ENCODE measurements around the gene CALCOCO2.

DNA sequence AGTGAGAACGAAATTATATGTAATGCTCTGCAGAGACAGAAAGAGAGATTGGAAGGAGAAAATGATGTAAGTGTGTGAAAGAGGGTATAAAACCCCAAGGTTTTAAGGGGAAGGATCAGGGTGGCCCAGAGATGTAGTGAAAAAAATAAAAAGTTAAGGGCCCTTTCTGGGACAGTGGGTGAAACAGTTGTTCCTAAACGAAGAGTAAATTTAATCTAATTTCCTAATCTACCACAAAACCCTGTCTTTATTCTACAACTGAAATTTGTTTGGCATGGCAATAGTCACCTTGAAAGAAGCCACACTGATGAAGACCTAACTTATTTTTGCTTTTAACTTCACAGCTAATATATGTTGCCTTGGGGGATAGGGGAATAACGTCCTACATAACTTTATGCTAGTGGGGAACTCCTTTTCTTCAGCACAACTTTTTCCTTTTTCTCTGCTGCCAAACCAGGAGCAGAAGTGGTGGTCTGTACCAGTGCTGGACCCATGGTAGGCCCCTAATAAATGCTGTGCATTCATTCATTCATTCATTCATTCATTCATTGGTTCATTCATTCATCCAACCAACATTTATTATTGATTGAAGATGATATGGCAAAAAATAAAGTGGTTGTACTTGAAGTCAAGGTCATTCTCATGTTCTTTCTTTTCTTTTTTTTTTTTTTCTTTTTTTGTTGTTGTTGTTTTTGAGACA is 25.4 kb downstream of the CALCOCO2 start:
- TF ChIP-seq CTCF (IDR thresholded peaks at IDR 0.05) (no peak), POLR2A (IDR thresholded peaks at IDR 0.05) (no peak)

Data from gastroesophageal sphincter (tissue), 3 donors.